DOHH2 (cell line): ENCODE data around the gene JAK3.
A peak's percentile ranks its signal among the peaks of the same experiment; 100 is the strongest.

Experiments used
- H3F3A ChIP-seq: fragments of 200-600 bp; sonication (generic), shearing (Covaris generic); 2 replicates; pipeline ENCODE4 v1.6.0; 2016; ENCODE audit warnings: antibody characterized with exemption, mild to moderate bottlenecking; ENCODE audit not compliant: control insufficient read depth, insufficient read depth
- H3K27ac ChIP-seq: fragments of 200-600 bp; sonication (generic); 2 replicates; pipeline ENCODE4 v1.5.1; 2014; ENCODE audit warnings: low read depth, mild to moderate bottlenecking, low read length, moderate library complexity
- H3K27me3 ChIP-seq: fragments of 200-600 bp; sonication (generic); 2 replicates; pipeline ENCODE4 v1.6.1; 2014; ENCODE audit warnings: mild to moderate bottlenecking, low read length, mixed read lengths; ENCODE audit not compliant: control insufficient read depth
- H3K36me3 ChIP-seq: fragments of 200-600 bp; sonication (generic); 2 replicates; pipeline ENCODE4 v1.6.1; 2014; ENCODE audit warnings: mild to moderate bottlenecking, low read length, moderate library complexity, mixed read lengths; ENCODE audit not compliant: control insufficient read depth
- H3K4me1 ChIP-seq: fragments of 200-600 bp; sonication (generic); 2 replicates; pipeline ENCODE4 v1.6.1; 2014; ENCODE audit warnings: mild to moderate bottlenecking, low read length, mixed read lengths; ENCODE audit not compliant: control insufficient read depth
- H3K4me2 ChIP-seq: fragments of 200-600 bp; sonication (generic); 2 replicates; pipeline ENCODE4 v1.6.0; 2014; ENCODE audit warnings: mild to moderate bottlenecking, low read length, moderate library complexity
- H3K4me3 ChIP-seq: fragments of 200-600 bp; sonication (generic); 2 replicates; pipeline ENCODE4 v1.5.1; 2014; ENCODE audit warnings: mild to moderate bottlenecking, low read length, mixed read lengths
- H3K79me2 ChIP-seq: fragments of 200-600 bp; sonication (generic); 2 replicates; pipeline ENCODE4 v1.6.1; 2014; ENCODE audit warnings: mild to moderate bottlenecking, low read length, mixed read lengths; ENCODE audit not compliant: control insufficient read depth
- H3K9me2 ChIP-seq: fragments of 200-600 bp; sonication (generic); replicated peaks from 2 replicates; pipeline ENCODE4 v1.6.1; 2014; ENCODE audit warnings: mild to moderate bottlenecking, low read length, mixed read lengths; ENCODE audit not compliant: control insufficient read depth
- H3K9me3 ChIP-seq: fragments of 200-600 bp; sonication (generic); 2 replicates; pipeline ENCODE4 v1.6.1; 2014; ENCODE audit warnings: antibody characterized with exemption, low read length, mixed read lengths; ENCODE audit not compliant: control insufficient read depth, insufficient read depth
- H4K20me1 ChIP-seq: fragments of 200-600 bp; sonication (generic); 2 replicates; pipeline ENCODE4 v1.6.0; 2014; ENCODE audit warnings: low read depth, mild to moderate bottlenecking, antibody characterized with exemption, low read length, moderate library complexity; ENCODE audit not compliant: control insufficient read depth, insufficient read depth
- EZH2phosphoT487 ChIP-seq: fragments of 200-600 bp; sonication (generic); IDR thresholded peaks from 2 replicates; pipeline ENCODE4 v1.6.1; 2017; ENCODE audit warnings: borderline replicate concordance, mild to moderate bottlenecking, antibody characterized with exemption, low read length, moderate library complexity, mixed read lengths
- TF ChIP-seq, protein P1 (sequence below): fragments of 200-600 bp; sonication (generic); IDR thresholded peaks from one replicate; pipeline ENCODE4 v1.5.1; 2014; ENCODE audit warnings: antibody characterized with exemption, mild to moderate bottlenecking, low read depth, low read length; ENCODE audit not compliant: poor library complexity, severe bottlenecking

The JAK3 gene

DNA sequence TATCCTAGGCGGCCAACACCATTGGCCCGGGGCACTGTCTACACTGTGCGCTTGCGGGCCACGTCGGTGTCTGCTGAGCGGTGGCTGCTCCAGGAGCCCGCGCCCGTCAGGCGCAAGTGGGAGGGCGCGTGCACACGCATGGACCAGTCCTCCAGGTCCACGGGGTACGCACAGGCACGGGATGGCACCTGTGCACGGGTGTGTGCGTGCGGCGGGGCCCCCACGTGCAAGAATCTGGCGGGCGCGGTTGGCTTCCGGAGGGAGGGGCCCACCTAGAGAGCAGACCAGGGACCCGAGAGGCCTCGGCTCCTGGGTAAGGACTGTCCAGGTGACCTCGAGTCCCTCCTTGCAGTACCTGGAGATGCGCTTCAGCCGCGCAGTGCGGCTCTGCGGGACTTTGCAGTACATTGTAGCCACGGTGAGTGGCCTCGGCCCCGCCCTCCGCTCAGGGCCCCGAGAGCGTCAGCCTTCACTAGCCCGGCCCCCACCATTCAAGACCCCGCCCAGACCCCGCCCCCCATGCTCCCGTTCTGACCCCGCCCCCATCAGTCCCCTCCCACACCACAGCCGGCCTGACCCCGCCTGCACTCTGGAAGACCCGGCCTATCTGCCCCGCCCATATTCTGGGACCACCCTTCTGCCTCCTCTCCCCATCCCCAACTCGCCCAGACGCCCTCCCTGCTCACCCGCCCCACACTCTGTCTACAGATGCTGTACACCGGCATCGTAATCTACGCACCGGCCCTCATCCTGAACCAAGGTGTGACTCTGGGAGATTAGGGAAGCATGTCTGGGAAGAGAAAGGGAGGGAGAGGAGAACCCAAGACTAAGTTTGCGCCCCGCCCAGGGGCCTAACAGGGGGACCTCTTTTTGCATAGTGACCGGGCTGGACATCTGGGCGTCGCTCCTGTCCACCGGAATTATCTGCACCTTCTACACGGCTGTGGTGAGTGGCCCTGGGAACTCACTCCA is 26.3 kb upstream of the JAK3 start:
- Histone ChIP-seq H3K9me2 (no peaks in the 10 kb centered on the region), H4K20me1 (no peaks in the 10 kb centered on the region), H3K27ac (no peak overlapping the region), H3K4me1 (peaks cover 20% of the 10 kb centered on the region), H3K9me3 (no peaks in the 10 kb centered on the region), H3K4me3 (peak overlapping the region; percentile 73), H3K27me3 (peaks cover 16% of the 10 kb centered on the region), H3K36me3 (no peaks in the 10 kb centered on the region), H3K79me2 (no peaks in the 10 kb centered on the region), H3F3A (no peaks in the 10 kb centered on the region), H3K4me2 (peak overlapping the region; percentile 94)
- no peak for TF ChIP-seq EZH2phosphoT487
- TF ChIP-seq, protein P1, sequence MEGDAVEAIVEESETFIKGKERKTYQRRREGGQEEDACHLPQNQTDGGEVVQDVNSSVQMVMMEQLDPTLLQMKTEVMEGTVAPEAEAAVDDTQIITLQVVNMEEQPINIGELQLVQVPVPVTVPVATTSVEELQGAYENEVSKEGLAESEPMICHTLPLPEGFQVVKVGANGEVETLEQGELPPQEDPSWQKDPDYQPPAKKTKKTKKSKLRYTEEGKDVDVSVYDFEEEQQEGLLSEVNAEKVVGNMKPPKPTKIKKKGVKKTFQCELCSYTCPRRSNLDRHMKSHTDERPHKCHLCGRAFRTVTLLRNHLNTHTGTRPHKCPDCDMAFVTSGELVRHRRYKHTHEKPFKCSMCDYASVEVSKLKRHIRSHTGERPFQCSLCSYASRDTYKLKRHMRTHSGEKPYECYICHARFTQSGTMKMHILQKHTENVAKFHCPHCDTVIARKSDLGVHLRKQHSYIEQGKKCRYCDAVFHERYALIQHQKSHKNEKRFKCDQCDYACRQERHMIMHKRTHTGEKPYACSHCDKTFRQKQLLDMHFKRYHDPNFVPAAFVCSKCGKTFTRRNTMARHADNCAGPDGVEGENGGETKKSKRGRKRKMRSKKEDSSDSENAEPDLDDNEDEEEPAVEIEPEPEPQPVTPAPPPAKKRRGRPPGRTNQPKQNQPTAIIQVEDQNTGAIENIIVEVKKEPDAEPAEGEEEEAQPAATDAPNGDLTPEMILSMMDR: no peak

DNA sequence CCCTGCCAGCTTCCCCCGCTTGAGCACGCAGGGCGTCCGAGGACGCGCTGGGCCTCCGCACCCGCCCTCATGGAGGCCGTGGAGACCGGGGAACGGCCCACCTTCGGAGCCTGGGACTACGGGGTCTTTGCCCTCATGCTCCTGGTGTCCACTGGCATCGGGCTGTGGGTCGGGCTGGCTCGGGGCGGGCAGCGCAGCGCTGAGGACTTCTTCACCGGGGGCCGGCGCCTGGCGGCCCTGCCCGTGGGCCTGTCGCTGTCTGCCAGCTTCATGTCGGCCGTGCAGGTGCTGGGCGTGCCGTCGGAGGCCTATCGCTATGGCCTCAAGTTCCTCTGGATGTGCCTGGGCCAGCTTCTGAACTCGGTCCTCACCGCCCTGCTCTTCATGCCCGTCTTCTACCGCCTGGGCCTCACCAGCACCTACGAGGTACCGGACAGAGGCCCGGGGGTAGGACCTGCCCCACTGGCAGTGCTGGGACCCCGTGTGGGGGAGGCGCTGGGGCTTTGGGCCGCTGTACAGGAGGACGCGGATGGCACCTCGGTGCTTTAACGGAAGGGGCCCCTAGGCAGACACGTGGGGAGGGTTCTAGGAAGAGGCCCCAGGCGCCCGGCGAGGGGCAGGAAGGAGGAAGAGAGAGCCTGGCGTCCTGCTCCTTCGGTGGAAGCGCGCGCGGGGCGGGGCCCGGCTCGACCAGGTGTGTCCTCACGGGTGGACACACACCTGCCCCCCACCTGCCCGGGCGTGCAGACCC is 24.6 kb upstream of the JAK3 start:
- no peak for TF ChIP-seq EZH2phosphoT487
- Histone ChIP-seq H3K27me3 (peaks cover 20% of the 10 kb centered on the region), H3K4me1 (peaks cover 20% of the 10 kb centered on the region), H3K36me3 (no peaks in the 10 kb centered on the region), H3K9me2 (no peaks in the 10 kb centered on the region), H3K4me2 (peak overlapping the region; percentile 66), H3K27ac (no peak overlapping the region), H4K20me1 (no peaks in the 10 kb centered on the region), H3F3A (no peaks in the 10 kb centered on the region), H3K4me3 (peak overlapping the region; percentile 57), H3K9me3 (no peaks in the 10 kb centered on the region), H3K79me2 (no peaks in the 10 kb centered on the region)

DNA sequence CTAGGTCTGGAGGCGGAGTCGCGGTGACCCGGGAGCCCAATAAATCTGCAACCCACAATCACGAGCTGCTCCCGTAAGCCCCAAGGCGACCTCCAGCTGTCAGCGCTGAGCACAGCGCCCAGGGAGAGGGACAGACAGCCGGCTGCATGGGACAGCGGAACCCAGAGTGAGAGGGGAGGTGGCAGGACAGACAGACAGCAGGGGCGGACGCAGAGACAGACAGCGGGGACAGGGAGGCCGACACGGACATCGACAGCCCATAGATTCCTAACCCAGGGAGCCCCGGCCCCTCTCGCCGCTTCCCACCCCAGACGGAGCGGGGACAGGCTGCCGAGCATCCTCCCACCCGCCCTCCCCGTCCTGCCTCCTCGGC is 24.1 kb upstream of the JAK3 start, which contains the start of gene SLC5A5:
Gene SLC5A5, plus strand, starts transcription at position 68 of the 373 bp plus-strand sequence. CDS start 375 bp downstream, outside the sequence.
- H3K4me1 ChIP-seq: peaks cover 20% of the 10 kb centered on the region
- H3K79me2 ChIP-seq: no peaks in the 10 kb centered on the region
- no peak for TF ChIP-seq EZH2phosphoT487
- TF ChIP-seq, protein P1: no peak
- H3K9me3 ChIP-seq: no peaks in the 10 kb centered on the region
- H3F3A ChIP-seq: no peaks in the 10 kb centered on the region
- peak within 1 kb of the TSS; percentile 57 for H3K4me3 ChIP-seq
- no peaks in the 10 kb centered on the region for H3K9me2 ChIP-seq
- H3K27ac ChIP-seq: no peak within 1 kb of the TSS
- peak within 1 kb of the TSS; percentile 66 for H3K4me2 ChIP-seq
- H4K20me1 ChIP-seq: no peaks in the 10 kb centered on the region
- no peaks in the 10 kb centered on the region for H3K36me3 ChIP-seq
- peaks cover 20% of the 10 kb centered on the region for H3K27me3 ChIP-seq
